ENCODE data around the gene FAM184B.

The FAM184B gene

GRCh38 chr4:17713779-17714178 is 67.6 kb downstream of the FAM184B start:
- no peak for TF ChIP-seq CTCF (IDR thresholded peaks at IDR 0.05)

GRCh38 chr4:17712166-17712565 is 69.3 kb downstream of the FAM184B start:
- no peak for TF ChIP-seq CTCF (IDR thresholded peaks at IDR 0.05)

GRCh38 chr4:17709763-17710068 is 71.7 kb downstream of the FAM184B start:
- TF ChIP-seq CTCF (IDR thresholded peaks at IDR 0.05): no peak

- no peak for TF ChIP-seq CTCF (IDR thresholded peaks at IDR 0.05)
Measured at GRCh38 chr4:17708992-17709762, 72.2 kb downstream of the FAM184B start.

- TF ChIP-seq CTCF (IDR thresholded peaks at IDR 0.05): no peak
Measured at GRCh38 chr4:17707671-17708070, 73.8 kb downstream of the FAM184B start.

GRCh38 chr4:17705107-17705506 is 76.3 kb downstream of the FAM184B start:
- no peak for TF ChIP-seq CTCF (IDR thresholded peaks at IDR 0.05)

GRCh38 chr4:17704020-17704650 is 77.3 kb downstream of the FAM184B start:
- TF ChIP-seq CTCF (IDR thresholded peaks at IDR 0.05): no peak
